T-cell (primary cell): ENCODE data around the gene SPATA21. TPM values are rescaled to one million over a fixed set of nuclear protein-coding genes. Genes with fewer than 3 reads are reported as not detected.

Experiments used
- ATAC-seq, 4 experiments: fragments of 200-7000 bp in 3 of 4; fragments of 150-1000 bp in 1 of 4; cut with Tn5 transposase; replicated peaks in 1 of 4; 1 replicate in 3 of 4; 2 replicates in 1 of 4; pipeline ENCODE4 v1.10.0; 2021; ENCODE audit warnings: moderate library complexity in 3 of 4, mild to moderate bottlenecking in 2 of 4, moderate number of reproducible peaks in 1 of 4
- CTCF ChIA-PET, 2 donors: fragments of 300-600 bp; sonication (Branson Sonifier 250); formaldehyde crosslinking; loops; one replicate each; lab custom pipeline; 2022; ENCODE audit warnings: antibody characterized with exemption in 2 of 2; lab: Charles Lee
- POLR2A ChIA-PET, 2 donors: fragments of 300-600 bp; sonication (Branson Sonifier 250); formaldehyde crosslinking; loops; one replicate each; lab custom pipeline; 2022; ENCODE audit warnings: antibody characterized with exemption in 2 of 2; lab: Charles Lee
- DNase-seq, 35 experiments: peaks; one replicate each; pipeline versions ENCODE4 v3.0.0 to v3.0.0-alpha.2; 2013 to 2023
- H3K27ac ChIP-seq: one replicate; pipeline ENCODE4 v1.5.1; 2013; ENCODE audit warnings: low read length
- H3K27me3 ChIP-seq, 2 experiments: replicated peaks in 1 of 2; 1 replicate in 1 of 2; 2 replicates in 1 of 2; pipeline versions ENCODE4 v1.6.1 to v1.7.0; 2013; ENCODE audit warnings: low read length in 1 of 2, mixed read lengths in 1 of 2; ENCODE audit not compliant: control insufficient read depth in 2 of 2, insufficient read depth in 2 of 2; ENCODE audit errors: extremely low read depth in 1 of 2
- H3K36me3 ChIP-seq, 2 donors: 1 replicate in 1 of 2; 2 replicates in 1 of 2; pipeline versions ENCODE4 v1.6.1 to v1.7.0; 2013; ENCODE audit warnings: low read length in 1 of 2; ENCODE audit not compliant: control insufficient read depth in 2 of 2, insufficient read depth in 1 of 2; ENCODE audit errors: extremely low read depth in 1 of 2
- H3K4me1 ChIP-seq, 2 experiments: 1 replicate in 1 of 2; 2 replicates in 1 of 2; pipeline versions ENCODE4 v1.6.1 to v1.7.0; 2013; ENCODE audit warnings: low read length in 2 of 2, mixed read lengths in 1 of 2; ENCODE audit not compliant: insufficient read depth in 2 of 2, control insufficient read depth in 1 of 2; ENCODE audit errors: extremely low read depth in 1 of 2
- H3K4me3 ChIP-seq, 2 donors: 1 replicate in 1 of 2; 2 replicates in 1 of 2; pipeline versions ENCODE4 v1.5.1 to v1.7.0; 2013; ENCODE audit warnings: mild to moderate bottlenecking in 2 of 2, low read length in 1 of 2, moderate library complexity in 1 of 2; ENCODE audit not compliant: control insufficient read depth in 1 of 2; ENCODE audit errors: extremely low read depth in 1 of 2
- H3K9me3 ChIP-seq: 2 replicates; pipeline ENCODE4 v1.7.0; 2013
- H3K27ac Mint-ChIP-seq, 2 donors: one replicate each; pipeline ENCODE4 v1.8.0; 2020 to 2021; ENCODE audit warnings: mild to moderate bottlenecking in 2 of 2, mixed read lengths in 2 of 2
- H3K27me3 Mint-ChIP-seq, 2 donors: one replicate each; pipeline ENCODE4 v1.8.0; 2021 to 2022; ENCODE audit warnings: mixed read lengths in 2 of 2
- H3K36me3 Mint-ChIP-seq: one replicate; pipeline ENCODE4 v1.8.0; 2021; ENCODE audit warnings: mixed read lengths
- H3K4me1 Mint-ChIP-seq, 3 donors: one replicate each; pipeline ENCODE4 v1.8.0; 2020 to 2022; ENCODE audit warnings: mixed read lengths in 3 of 3, mild to moderate bottlenecking in 1 of 3
- H3K4me3 Mint-ChIP-seq, 3 donors: one replicate each; pipeline ENCODE4 v1.8.0; 2020 to 2022; ENCODE audit warnings: mild to moderate bottlenecking in 3 of 3, mixed read lengths in 3 of 3, moderate library complexity in 3 of 3
- H3K9me3 Mint-ChIP-seq, 3 donors: one replicate each; pipeline ENCODE4 v1.8.0; 2020 to 2022; ENCODE audit warnings: mixed read lengths in 3 of 3
- WGBS: methylation state at CpG from one replicate; pipeline ENCODE4 v1.1.5; 2013; ENCODE audit warnings: missing lambda C conversion rate; ENCODE audit not compliant: insufficient coverage; 5-methylcytosine and 5-hydroxymethylcytosine counted together
- total RNA-seq, 35 experiments: library from RNA in 6 of 35; stranded (reverse) in 6 of 35; fragments of 120-200 nt in 1 of 35; gene quantifications; one replicate each; pipeline versions ENCODE4 v1.2.1 to v1.2.4 and lab custom pipeline; 2013 to 2026

The SPATA21 gene
- total RNA-seq, 5 donors from 2014 or later (not counting 1 experiment from before 2014, with no cell fraction given), result not detected

- Mint-ChIP-seq H3K27me3 (no peaks in the 10 kb centered on the region), H3K4me3 (peak within 1 kb of the TSS; percentile 90 to 97 (median 96)), H3K4me1 (peaks cover 38 to 45% (median 41%) of the 10 kb centered on the region in 3 donors), H3K9me3 (no peaks in the 10 kb centered on the region), H3K36me3 (peaks cover 22% of the 10 kb centered on the region), H3K27ac (peak within 1 kb of the TSS; percentile 94 to 96)
- DNase-seq (peak; percentile 76 to 95 (median 90)), ATAC-seq (peak; percentile 84 to 90 (median 90))
- POLR2A ChIA-PET, result no interaction called here
- CTCF ChIA-PET, result interaction anchor here in 1 of 2 donors (0.6 to 1.5 kb wide), 5 partner anchors 56 to 596 kb away, joined by 3 to 5 read pairs (median 4); no protein-coding TSS in a partner anchor
- H3K27me3 ChIP-seq, result no peaks in the 10 kb centered on the region
- H3K36me3 ChIP-seq, result peaks cover 0 to 34% of the 10 kb centered on the region in 2 donors
- H3K4me1 ChIP-seq, result peaks cover 19 to 46% of the 10 kb centered on the region in 2 experiments
- peak within 1 kb of the TSS; percentile 82 to 91 for H3K4me3 ChIP-seq
- no peaks in the 10 kb centered on the region for H3K9me3 ChIP-seq
- peak within 1 kb of the TSS; percentile 97 for H3K27ac ChIP-seq
- WGBS, result under 1% methylated on average over 60 of the region's 68 CpGs
These were observed 3.5 kb upstream of the SPATA21 start, which contains the start of gene NECAP2 for GRCh38 chr1:16440470-16441281. Gene NECAP2 (plus strand): TSS chr1:16440724. CDS start chr1:16440762, 38 bp downstream.

- Mint-ChIP-seq H3K27ac (peak overlapping the region; percentile 94 to 96), H3K36me3 (peaks cover 19% of the 10 kb centered on the region), H3K27me3 (no peaks in the 10 kb centered on the region), H3K4me3 (peak overlapping the region; percentile 90 to 97 (median 96)), H3K4me1 (peaks cover 38 to 42% (median 41%) of the 10 kb centered on the region in 3 donors), H3K9me3 (no peaks in the 10 kb centered on the region)
- DNase-seq (peak in 2 of 35 experiments; percentile 1 to 3), ATAC-seq (peak in 3 of 4 experiments; percentile 8 to 13 (median 12))
- H3K4me1 ChIP-seq, result peaks cover 19 to 45% of the 10 kb centered on the region in 2 experiments
- peak overlapping the region in 1 of 2 donors; percentile 91 for H3K4me3 ChIP-seq
- no peaks in the 10 kb centered on the region for H3K9me3 ChIP-seq
- H3K27ac ChIP-seq, result peak overlapping the region; percentile 28
- peaks cover 0 to 29% of the 10 kb centered on the region in 2 donors for H3K36me3 ChIP-seq
- ChIA-PET CTCF (interaction anchor here in 1 of 2 donors (0.8 to 1.5 kb wide), 2 partner anchors 57 to 181 kb away, joined by 3 to 4 read pairs; no protein-coding TSS in a partner anchor), POLR2A (no interaction called here)
- H3K27me3 ChIP-seq, result peaks cover 0 to 2% of the 10 kb centered on the region in 2 experiments
- WGBS, result 49% methylated on average over 5 of the region's 7 CpGs
These were observed 2.9 kb upstream of the SPATA21 start for GRCh38 chr1:16440131-16440469.

- DNase-seq (no peak), ATAC-seq (no peak)
- Histone ChIP-seq H3K36me3 (peaks cover 0 to 17% of the 10 kb centered on the region in 2 donors), H3K9me3 (no peaks in the 10 kb centered on the region), H3K4me3 (no peak overlapping the region), H3K4me1 (peaks cover 19 to 34% of the 10 kb centered on the region in 2 experiments), H3K27ac (no peak overlapping the region), H3K27me3 (peaks cover 0 to 11% of the 10 kb centered on the region in 2 experiments)
- H3K27ac Mint-ChIP-seq, result no peak overlapping the region
- H3K27me3 Mint-ChIP-seq, result no peaks in the 10 kb centered on the region
- H3K9me3 Mint-ChIP-seq, result no peaks in the 10 kb centered on the region
- CTCF ChIA-PET, result interaction anchor here (0.6 to 1.1 kb wide), 2 partner anchors 15 to 61 kb away, joined by 6 to 7 read pairs; no protein-coding TSS in a partner anchor
- POLR2A ChIA-PET, result interaction anchor here in 1 of 2 donors (0.7 kb wide), 1 partner anchor 592 kb away, joined by 4 read pairs; the partner anchor contains the start of gene SPEN
- WGBS, result 100% methylated on average over 1 of the region's 2 CpGs
- peaks cover 13% of the 10 kb centered on the region for H3K36me3 Mint-ChIP-seq
- H3K4me3 Mint-ChIP-seq, result peak overlapping the region in 1 of 3 donors; percentile 97
- peaks cover 32 to 34% (median 33%) of the 10 kb centered on the region in 3 donors for H3K4me1 Mint-ChIP-seq
These were observed 1.7 kb upstream of the SPATA21 start for GRCh38 chr1:16438924-16439323.

- Mint-ChIP-seq H3K27me3 (no peaks in the 10 kb centered on the region), H3K4me3 (peak overlapping the region in 1 of 3 donors; percentile 97)
- POLR2A ChIA-PET, result interaction anchor here in 1 of 2 donors (0.7 kb wide), 1 partner anchor 591 kb away, joined by 4 read pairs; the partner anchor contains the start of gene SPEN
These were observed 1.3 kb upstream of the SPATA21 start for GRCh38 chr1:16438516-16438915.

GRCh38 chr1:16434501-16434900 is 2.7 kb downstream of the SPATA21 start:
- Histone ChIP-seq H3K9me3 (no peaks in the 10 kb centered on the region), H3K27ac (no peak overlapping the region), H3K4me3 (no peak overlapping the region), H3K4me1 (no peaks in the 10 kb centered on the region), H3K36me3 (no peaks in the 10 kb centered on the region), H3K27me3 (peaks cover 0 to 19% of the 10 kb centered on the region in 2 experiments)
- DNase-seq (no peak), ATAC-seq (no peak)
- H3K27ac Mint-ChIP-seq, result no peak overlapping the region
- H3K9me3 Mint-ChIP-seq, result no peaks in the 10 kb centered on the region
- H3K4me1 Mint-ChIP-seq, result no peaks in the 10 kb centered on the region
- no peaks in the 10 kb centered on the region for H3K36me3 Mint-ChIP-seq
- WGBS, result 0% methylated on average over 1 of the region's 2 CpGs
- H3K4me3 Mint-ChIP-seq, result no peak overlapping the region
- H3K27me3 Mint-ChIP-seq, result peaks cover 2 to 4% of the 10 kb centered on the region in 2 donors
- ChIA-PET POLR2A (no interaction called here), CTCF (no interaction called here)

More at GRCh38 chr1:16438516-16438915, 1.3 kb upstream of the SPATA21 start:
- no peaks in the 10 kb centered on the region for H3K9me3 Mint-ChIP-seq
- H3K27ac ChIP-seq, result no peak overlapping the region
- WGBS, result 100% methylated on average over 1 of the region's 2 CpGs
- peaks cover 0 to 13% of the 10 kb centered on the region in 2 donors for H3K36me3 ChIP-seq
- ATAC-seq (no peak), DNase-seq (no peak)
- H3K4me1 ChIP-seq, result peaks cover 19 to 30% of the 10 kb centered on the region in 2 experiments
- H3K36me3 Mint-ChIP-seq, result peaks cover 9% of the 10 kb centered on the region
- H3K27ac Mint-ChIP-seq, result no peak overlapping the region
- H3K27me3 ChIP-seq, result peaks cover 0 to 11% of the 10 kb centered on the region in 2 experiments
- CTCF ChIA-PET, result interaction anchor here in 1 of 2 donors (1.1 kb wide), 1 partner anchor 15 kb away, joined by 7 read pairs; no protein-coding TSS in a partner anchor
- H3K4me1 Mint-ChIP-seq, result peaks cover 28 to 30% (median 29%) of the 10 kb centered on the region in 3 donors
- no peaks in the 10 kb centered on the region for H3K9me3 ChIP-seq
- no peak overlapping the region for H3K4me3 ChIP-seq

GRCh38 chr1:16434007-16434406 is 3.2 kb downstream of the SPATA21 start:
- no peak for DNase-seq
- POLR2A ChIA-PET, result no interaction called here

More at GRCh38 chr1:16434007-16434406, 3.2 kb downstream of the SPATA21 start:
- H3K27ac ChIP-seq, result no peak overlapping the region
- H3K36me3 ChIP-seq, result no peaks in the 10 kb centered on the region
- no CpG with 5 or more reads among the region's 4 CpGs for WGBS
- Mint-ChIP-seq H3K27ac (no peak overlapping the region), H3K27me3 (peaks cover 2 to 4% of the 10 kb centered on the region in 2 donors), H3K4me3 (no peak overlapping the region), H3K4me1 (no peaks in the 10 kb centered on the region), H3K36me3 (no peaks in the 10 kb centered on the region), H3K9me3 (no peaks in the 10 kb centered on the region)
- no peaks in the 10 kb centered on the region for H3K9me3 ChIP-seq
- CTCF ChIA-PET, result no interaction called here
- ATAC-seq, result no peak
- H3K4me3 ChIP-seq, result no peak overlapping the region
- no peaks in the 10 kb centered on the region for H3K4me1 ChIP-seq
- H3K27me3 ChIP-seq, result peaks cover 0 to 19% of the 10 kb centered on the region in 2 experiments
